Osteocyte (in vitro differentiated cells): ENCODE data around the gene DISP3. TPM values are rescaled to one million over a fixed set of nuclear protein-coding genes. Genes with fewer than 3 reads are reported as not detected.

Experiments
- DNase-seq: peaks from one replicate; pipeline ENCODE4 v3.0.0; 2021; ENCODE audit warnings: mixed read lengths; ENCODE audit not compliant: unreplicated experiment; ENCODE audit errors: extremely low spot score
- H3K27ac Mint-ChIP-seq: one replicate; pipeline ENCODE4 v1.8.0; 2021; ENCODE audit warnings: mild to moderate bottlenecking, mixed read lengths; ENCODE audit not compliant: unreplicated experiment
- H3K27me3 Mint-ChIP-seq: one replicate; pipeline ENCODE4 v1.8.0; 2021; ENCODE audit warnings: mixed read lengths; ENCODE audit not compliant: unreplicated experiment
- H3K36me3 Mint-ChIP-seq: one replicate; pipeline ENCODE4 v1.8.0; 2021; ENCODE audit warnings: mixed read lengths; ENCODE audit not compliant: unreplicated experiment
- H3K4me1 Mint-ChIP-seq: one replicate; pipeline ENCODE4 v1.8.0; 2021; ENCODE audit warnings: mixed read lengths; ENCODE audit not compliant: unreplicated experiment
- H3K4me3 Mint-ChIP-seq: one replicate; pipeline ENCODE4 v1.8.0; 2021; ENCODE audit warnings: mild to moderate bottlenecking, moderate library complexity, mixed read lengths; ENCODE audit not compliant: unreplicated experiment
- H3K9me3 Mint-ChIP-seq: one replicate; pipeline ENCODE4 v1.8.0; 2021; ENCODE audit warnings: mixed read lengths; ENCODE audit not compliant: unreplicated experiment
- total RNA-seq: library from RNA; stranded (reverse); gene quantifications from 2 replicates; pipeline ENCODE4 v1.2.1, GENCODE V29; 2021
- TF ChIP-seq, protein P1 (sequence below): fragments of 200-600 bp; sonication (generic); IDR thresholded peaks from 2 replicates; pipeline ENCODE4 v1.5.0; 2021; ENCODE audit warnings: antibody characterized with exemption, mild to moderate bottlenecking, moderate library complexity

Gene DISP3
- total RNA-seq, 1 donor from 2014 or later, result 0.43 TPM

GRCh38 chr1:11518791-11519628 lies 40.1 kb downstream of the DISP3 start:
- no peaks in the 10 kb centered on the region for H3K9me3 Mint-ChIP-seq
- DNase-seq, result no peak
- no peaks in the 10 kb centered on the region for H3K4me1 Mint-ChIP-seq
- H3K27me3 Mint-ChIP-seq, result no peaks in the 10 kb centered on the region
- H3K36me3 Mint-ChIP-seq, result no peaks in the 10 kb centered on the region
- H3K27ac Mint-ChIP-seq, result no peak overlapping the region
- H3K4me3 Mint-ChIP-seq, result no peak overlapping the region
- TF ChIP-seq, protein P1, sequence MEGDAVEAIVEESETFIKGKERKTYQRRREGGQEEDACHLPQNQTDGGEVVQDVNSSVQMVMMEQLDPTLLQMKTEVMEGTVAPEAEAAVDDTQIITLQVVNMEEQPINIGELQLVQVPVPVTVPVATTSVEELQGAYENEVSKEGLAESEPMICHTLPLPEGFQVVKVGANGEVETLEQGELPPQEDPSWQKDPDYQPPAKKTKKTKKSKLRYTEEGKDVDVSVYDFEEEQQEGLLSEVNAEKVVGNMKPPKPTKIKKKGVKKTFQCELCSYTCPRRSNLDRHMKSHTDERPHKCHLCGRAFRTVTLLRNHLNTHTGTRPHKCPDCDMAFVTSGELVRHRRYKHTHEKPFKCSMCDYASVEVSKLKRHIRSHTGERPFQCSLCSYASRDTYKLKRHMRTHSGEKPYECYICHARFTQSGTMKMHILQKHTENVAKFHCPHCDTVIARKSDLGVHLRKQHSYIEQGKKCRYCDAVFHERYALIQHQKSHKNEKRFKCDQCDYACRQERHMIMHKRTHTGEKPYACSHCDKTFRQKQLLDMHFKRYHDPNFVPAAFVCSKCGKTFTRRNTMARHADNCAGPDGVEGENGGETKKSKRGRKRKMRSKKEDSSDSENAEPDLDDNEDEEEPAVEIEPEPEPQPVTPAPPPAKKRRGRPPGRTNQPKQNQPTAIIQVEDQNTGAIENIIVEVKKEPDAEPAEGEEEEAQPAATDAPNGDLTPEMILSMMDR, result no peak

GRCh38 chr1:11519629-11520031 lies 40.7 kb downstream of the DISP3 start:
- DNase-seq, result no peak

GRCh38 chr1:11520531-11521233 lies 41.7 kb downstream of the DISP3 start:
- TF ChIP-seq, protein P1, result no peak
- no peak for DNase-seq
- no peak overlapping the region for H3K27ac Mint-ChIP-seq

More at GRCh38 chr1:11519629-11520031, 40.7 kb downstream of the DISP3 start:
- no peaks in the 10 kb centered on the region for H3K4me1 Mint-ChIP-seq
- no peaks in the 10 kb centered on the region for H3K9me3 Mint-ChIP-seq
- H3K27ac Mint-ChIP-seq, result no peak overlapping the region
- TF ChIP-seq, protein P1, result no peak
- H3K36me3 Mint-ChIP-seq, result no peaks in the 10 kb centered on the region
- no peak overlapping the region for H3K4me3 Mint-ChIP-seq
- no peaks in the 10 kb centered on the region for H3K27me3 Mint-ChIP-seq

GRCh38 chr1:11521582-11522399 lies 42.8 kb downstream of the DISP3 start:
- Mint-ChIP-seq H3K36me3 (no peaks in the 10 kb centered on the region), H3K27ac (no peak overlapping the region), H3K27me3 (no peaks in the 10 kb centered on the region), H3K4me1 (no peaks in the 10 kb centered on the region), H3K4me3 (no peak overlapping the region), H3K9me3 (no peaks in the 10 kb centered on the region)
- TF ChIP-seq, protein P1, result no peak
- DNase-seq, result no peak

More at GRCh38 chr1:11520531-11521233, 41.7 kb downstream of the DISP3 start:
- H3K36me3 Mint-ChIP-seq, result no peaks in the 10 kb centered on the region
- H3K4me3 Mint-ChIP-seq, result no peak overlapping the region
- no peaks in the 10 kb centered on the region for H3K9me3 Mint-ChIP-seq
- H3K4me1 Mint-ChIP-seq, result no peaks in the 10 kb centered on the region
- H3K27me3 Mint-ChIP-seq, result no peaks in the 10 kb centered on the region
